NOMO-1 treated with DMSO at 0.1 percent for 48 hours (cell line): ENCODE results near the gene L3MBTL4.
"Not testable (repeated sequence)": the region's sequence is repeated elsewhere in the genome, so short reads cannot be mapped to it uniquely, and the experiment has no call there.

Experiments used
- DNase-seq: peaks from one replicate; lab custom pipeline; 2025; ENCODE audit not compliant: unreplicated experiment; lab: John Stamatoyannopoulos, UW

The L3MBTL4 gene

DNA sequence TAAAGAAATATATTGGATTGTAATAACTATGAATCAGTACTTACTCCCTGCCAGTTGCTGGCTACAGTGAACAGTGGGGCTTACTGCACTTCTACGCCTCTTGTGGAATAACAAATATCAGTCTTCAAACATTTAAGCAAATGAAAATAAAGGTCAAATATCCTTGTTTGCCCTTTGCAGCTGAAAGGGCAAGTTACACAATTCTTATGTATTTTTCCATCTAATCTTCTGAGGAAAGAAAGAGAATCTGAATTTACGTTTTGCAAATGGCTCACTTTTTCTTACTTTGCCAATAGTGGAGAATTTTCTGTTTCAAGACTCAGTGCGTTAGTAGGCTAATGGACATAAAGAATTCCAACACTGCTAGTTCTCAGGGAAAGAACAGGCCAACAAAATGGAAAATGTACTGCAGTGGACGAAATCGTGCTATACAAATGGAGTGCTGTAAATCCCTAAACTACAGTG, 362.2 kb downstream of the L3MBTL4 start:
- DNase-seq, result no peak

- not testable (repeated sequence) for DNase-seq
Measured at GRCh38 chr18:6047596-6047995, 367.1 kb downstream of the L3MBTL4 start.

GRCh38 chr18:6044773-6045172, 369.9 kb downstream of the L3MBTL4 start:
- no peak for DNase-seq

- DNase-seq, result no peak
Measured at GRCh38 chr18:6044319-6044718, 370.4 kb downstream of the L3MBTL4 start.

GRCh38 chr18:6039055-6039454, 375.7 kb downstream of the L3MBTL4 start:
- DNase-seq, result no peak

DNA sequence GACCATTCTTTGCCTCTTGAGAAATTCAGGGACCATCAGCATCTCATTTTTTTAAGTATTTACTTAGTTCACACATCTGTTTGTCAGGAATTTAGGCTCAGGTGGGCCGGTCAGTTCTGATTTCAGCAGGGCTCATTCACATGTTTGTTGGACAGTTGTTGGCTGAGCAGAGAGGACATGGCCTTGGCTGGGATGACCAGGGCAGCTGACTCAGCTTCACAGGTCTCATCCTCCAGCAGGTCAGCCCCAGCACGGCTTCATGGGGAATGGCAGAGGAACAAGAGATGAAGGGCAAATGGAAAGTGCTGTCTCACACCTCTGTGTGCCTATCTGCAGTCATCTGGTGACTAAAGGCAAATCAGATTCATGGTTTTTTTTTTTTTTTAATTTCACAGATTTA, 383.3 kb downstream of the L3MBTL4 start:
- DNase-seq, result no peak

GRCh38 chr18:6031002-6031401, 383.7 kb downstream of the L3MBTL4 start:
- DNase-seq, result no peak

DNA sequence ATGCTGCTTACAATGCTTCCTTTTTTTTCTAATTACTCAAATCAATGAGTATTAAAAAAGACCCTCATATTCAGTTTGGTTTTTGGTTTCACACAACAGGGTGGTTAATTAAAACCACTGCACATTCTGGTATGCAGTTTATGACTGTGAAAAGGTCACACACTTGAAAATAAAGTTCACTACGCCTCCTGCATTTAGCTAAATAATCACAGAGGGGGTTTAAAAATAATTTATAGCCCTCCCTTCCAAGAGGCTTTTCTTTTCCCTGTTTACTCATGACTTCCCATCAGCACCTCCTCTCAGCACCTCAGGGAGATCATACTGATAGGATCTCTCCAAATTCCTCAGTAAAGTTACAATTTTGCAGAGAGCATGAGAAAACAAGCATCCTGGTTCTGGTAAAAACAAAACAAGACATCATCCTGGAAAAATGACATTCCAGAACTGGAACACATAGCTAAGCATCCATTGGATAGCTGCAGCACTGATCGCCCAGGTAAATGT, 389.9 kb downstream of the L3MBTL4 start:
- DNase-seq, result no peak

DNA sequence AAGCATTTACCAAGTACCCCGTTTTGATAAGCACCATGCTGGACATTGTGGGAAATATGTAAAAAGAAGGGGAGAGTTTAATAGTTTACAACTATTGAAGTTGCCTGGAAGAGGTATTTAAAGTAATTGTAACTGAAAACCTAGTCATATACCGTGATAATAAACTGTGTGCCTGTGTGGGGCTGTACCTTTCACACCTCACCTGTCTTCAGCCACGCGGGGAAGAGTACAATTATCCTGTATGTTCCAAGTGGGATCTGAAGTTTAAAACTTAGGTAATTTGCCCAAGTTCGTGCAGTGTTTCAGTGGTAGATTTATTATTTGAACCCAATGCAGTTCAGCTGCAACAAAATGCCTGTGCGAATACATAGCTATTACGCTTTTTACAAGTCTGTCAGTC, 391.2 kb downstream of the L3MBTL4 start:
- DNase-seq, result no peak

DNA sequence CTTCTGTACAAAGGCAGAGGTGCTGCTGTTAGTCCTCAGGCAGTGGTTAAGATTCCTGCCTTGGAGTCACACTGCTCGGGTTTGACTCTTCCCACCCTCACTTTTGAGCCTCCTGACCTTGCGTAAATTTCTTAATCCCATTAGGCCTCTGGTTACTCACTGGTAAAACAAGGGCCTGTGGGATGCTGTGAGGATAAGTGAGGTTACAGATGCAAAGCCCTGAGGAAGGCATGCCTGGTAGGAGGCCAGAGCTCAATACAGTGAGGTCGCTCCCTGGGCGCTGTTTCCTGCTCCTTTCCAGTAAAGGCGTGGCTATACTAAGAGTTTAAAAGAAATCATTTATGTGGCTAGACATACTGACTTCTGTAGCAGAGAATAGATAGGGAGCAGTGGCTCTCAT, 391.9 kb downstream of the L3MBTL4 start:
- no peak for DNase-seq

DNA sequence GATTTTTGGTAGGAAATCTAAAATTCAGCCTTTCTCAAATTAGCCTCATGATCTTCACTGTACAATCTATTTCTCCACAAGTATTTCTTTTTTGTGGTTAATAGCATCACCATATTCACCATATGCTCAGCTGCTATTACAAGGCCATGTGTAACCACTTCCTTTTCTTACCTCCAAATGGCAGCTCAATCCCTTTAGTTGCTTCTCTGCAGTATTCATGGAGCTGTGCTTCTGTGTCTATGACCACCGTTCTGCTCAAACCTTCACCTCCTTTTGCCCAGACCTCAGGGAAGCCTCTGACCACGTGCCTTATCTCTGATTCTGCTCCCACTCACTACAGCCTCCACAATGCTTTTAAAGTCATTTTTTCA, 392.7 kb downstream of the L3MBTL4 start:
- peak; percentile 76 for DNase-seq

DNA sequence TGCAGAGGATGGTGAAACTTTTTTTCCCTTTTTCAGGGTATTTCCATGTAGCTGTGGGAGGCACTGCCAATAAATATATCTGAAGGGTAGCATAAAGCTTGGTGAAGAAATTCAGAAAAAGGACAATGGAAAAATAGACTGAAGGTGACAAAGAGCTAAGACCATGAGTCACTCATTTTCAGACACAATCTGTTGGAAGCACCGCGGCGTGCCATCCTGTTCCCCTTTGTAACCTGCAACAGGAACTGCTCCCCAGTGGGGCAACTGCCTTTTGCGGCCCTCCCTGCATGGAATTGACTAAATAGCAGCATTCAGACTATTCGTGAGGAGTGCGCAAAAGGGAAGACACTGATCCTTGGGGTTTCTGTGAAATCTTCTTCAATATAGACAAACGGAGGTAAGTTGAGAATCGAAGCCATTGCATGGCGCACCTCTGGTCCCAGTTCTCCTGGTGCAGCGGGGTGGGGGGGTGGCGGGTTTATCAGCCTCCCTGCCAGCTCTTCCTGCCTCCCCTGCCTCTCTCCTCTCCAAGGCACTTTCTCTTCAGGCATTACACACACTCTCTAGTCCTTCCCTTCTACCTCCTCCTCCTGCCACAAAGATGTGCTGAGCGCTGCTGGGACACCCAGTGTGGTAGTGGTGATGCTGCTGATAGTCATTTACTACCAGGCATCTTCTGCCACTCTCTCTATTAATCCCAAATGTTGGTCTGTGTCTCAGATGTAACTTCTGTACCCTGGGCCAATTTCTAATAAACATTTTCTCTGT, 393.2 kb downstream of the L3MBTL4 start:
- DNase-seq, result peak; percentile 91

DNA sequence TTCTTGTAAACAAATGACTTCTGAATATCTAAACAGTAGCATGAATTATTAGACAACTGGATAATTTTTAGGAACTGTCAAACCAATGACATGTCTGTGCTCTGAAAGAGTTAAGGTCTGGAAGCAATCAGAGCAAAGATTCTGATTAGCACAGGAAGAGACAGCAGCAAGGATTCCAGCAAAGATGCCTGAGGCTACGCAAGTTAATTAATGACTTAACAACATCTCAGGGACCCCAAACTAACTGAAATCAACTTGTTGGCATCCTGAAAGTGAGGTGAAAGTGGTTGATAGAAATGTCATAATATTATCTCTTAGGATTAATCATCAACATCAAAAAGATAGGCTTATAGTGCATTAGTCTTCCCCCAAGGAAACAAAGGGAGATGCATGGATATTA, 396.0 kb downstream of the L3MBTL4 start:
- DNase-seq, result no peak

- DNase-seq, result no peak
Measured at GRCh38 chr18:6017171-6017570, 397.5 kb downstream of the L3MBTL4 start.

DNA sequence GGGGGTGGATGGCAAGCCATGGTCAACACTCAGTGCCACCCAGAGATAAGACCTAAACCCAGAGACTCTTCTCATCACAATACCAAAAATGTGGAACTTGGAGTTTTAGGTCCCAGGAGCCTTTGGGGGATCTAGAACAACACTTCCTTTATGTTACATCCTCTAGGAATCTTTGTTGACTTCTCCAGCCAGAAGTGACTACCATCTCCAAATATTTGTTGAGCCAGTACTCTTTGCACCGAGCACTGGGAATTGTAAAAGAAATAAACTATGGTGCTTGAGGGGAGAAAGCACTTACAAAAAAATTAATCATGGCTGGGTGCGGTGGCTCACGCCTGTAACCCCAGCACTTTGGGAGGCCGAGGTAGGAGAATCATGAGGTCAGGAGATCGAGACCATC, 399.3 kb downstream of the L3MBTL4 start:
- DNase-seq, result no peak

DNA sequence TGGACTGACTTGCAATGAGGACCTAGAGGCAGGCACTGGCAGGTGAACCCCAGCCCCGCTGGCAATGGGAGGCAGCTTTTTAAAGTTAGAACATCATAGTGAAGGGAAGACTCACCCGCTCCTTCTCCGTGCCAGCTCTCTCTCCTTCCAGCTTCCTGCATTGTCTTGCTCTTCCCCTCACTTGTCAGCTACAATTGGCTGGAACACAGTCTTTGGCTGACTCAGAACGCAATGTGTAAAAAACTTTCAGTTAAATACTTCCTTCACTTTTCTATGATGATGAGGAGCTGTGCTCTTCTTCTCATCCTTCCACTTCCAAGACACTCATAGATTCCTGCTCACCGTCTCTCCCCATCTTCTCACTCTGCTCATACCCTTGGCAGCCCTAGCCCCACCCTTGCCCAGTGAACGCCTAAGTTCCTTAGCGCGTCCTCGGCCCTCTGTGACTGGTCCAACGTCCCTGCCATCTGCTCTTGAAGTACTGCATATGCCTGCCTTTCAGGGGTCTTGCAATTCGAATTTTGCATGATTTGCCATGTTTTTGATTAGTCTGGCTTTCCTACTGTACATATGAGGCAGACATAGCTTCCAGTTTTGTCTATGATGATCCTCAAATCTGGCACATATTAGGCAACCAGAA, 401.4 kb downstream of the L3MBTL4 start:
- DNase-seq, result no peak

DNA sequence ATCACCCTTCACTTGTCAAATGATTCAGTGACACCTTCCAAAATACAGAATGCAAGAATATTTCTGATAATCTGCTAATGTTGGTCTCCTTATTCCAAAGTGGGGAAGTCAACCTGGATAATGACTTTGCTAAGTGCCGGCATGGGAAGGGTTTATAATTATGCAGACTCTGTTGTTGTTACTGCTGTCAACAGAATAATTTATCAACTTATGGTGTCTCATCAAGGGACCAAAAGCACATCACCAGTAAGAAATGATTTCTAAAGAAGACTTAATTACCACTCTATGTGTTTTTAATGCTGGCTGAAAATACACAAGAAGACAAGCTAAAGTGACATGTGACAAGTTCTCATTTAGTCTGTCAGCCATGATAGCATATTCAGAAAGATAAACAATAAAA, 403.8 kb downstream of the L3MBTL4 start:
- no peak for DNase-seq

GRCh38 chr18:6010284-6010683, 404.4 kb downstream of the L3MBTL4 start:
- no peak for DNase-seq

DNA sequence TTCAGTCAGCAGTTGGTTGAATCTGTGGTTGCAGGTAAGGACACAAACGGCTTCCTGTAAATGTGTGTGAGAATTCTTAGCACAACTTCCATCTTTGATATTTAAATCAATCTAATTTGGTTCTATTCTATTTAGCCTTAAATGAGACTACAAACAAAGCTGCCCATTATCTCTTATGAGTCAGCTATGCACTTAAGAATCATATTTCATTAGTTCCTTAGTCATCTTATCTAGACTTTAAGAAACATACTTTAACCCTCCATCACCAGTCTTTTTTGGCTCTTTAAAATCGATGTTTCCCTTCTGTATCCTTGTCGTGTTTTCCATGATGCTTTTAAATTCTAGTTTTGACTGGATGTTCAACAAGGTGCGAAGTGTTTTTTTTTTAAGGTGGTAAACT, 405.0 kb downstream of the L3MBTL4 start:
- DNase-seq, result no peak

- DNase-seq, result no peak
Measured at GRCh38 chr18:6004683-6005082, 410.0 kb downstream of the L3MBTL4 start.

GRCh38 chr18:6004119-6004518, 410.6 kb downstream of the L3MBTL4 start:
- no peak for DNase-seq

GRCh38 chr18:6001867-6002266, 412.8 kb downstream of the L3MBTL4 start:
- no peak for DNase-seq

DNA sequence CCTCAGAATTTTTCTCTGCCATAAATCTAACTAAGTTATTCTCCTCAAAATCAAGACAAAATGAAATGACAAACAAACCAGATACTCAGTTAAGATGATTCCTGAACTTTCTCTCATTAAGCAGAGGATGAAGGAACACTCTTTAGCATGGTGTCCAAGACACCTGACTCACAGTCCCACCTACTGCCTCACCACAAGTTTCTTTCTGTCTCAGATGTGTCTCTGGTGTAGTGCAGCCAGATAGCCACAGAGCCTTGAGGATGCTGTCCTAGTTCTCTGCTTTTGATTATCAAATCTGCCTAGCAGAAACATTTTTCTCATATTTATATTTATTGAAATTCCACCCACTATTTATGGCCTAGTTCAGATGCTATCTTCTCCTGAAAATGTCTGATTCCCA, 415.8 kb downstream of the L3MBTL4 start:
- DNase-seq, result no peak
